Measurements from ENCODE around the gene TUFT1.

TUFT1 gene

GRCh38 chr1:151539321-151540020 is 638 bp upstream of the TUFT1 start:
- no peak for DNase-seq

GRCh38 chr1:151540982-151541377 is 871 bp downstream of the TUFT1 start:
- no peak for DNase-seq

- no peak for DNase-seq
Observed at GRCh38 chr1:151541752-151542151, 1.6 kb downstream of the TUFT1 start.

GRCh38 chr1:151542710-151543129 is 2.6 kb downstream of the TUFT1 start:
- DNase-seq: no peak

GRCh38 chr1:151545542-151545941 is 5.4 kb downstream of the TUFT1 start:
- no peak for DNase-seq

- DNase-seq: no peak
Observed at GRCh38 chr1:151546011-151546925, 6.2 kb downstream of the TUFT1 start.

GRCh38 chr1:151547119-151547899 is 7.2 kb downstream of the TUFT1 start:
- DNase-seq: no peak

GRCh38 chr1:151547900-151548230 is 7.8 kb downstream of the TUFT1 start:
- DNase-seq: no peak

- no peak for DNase-seq
Observed at GRCh38 chr1:151549199-151549598, 9.1 kb downstream of the TUFT1 start.

GRCh38 chr1:151553659-151554058 is 13.6 kb downstream of the TUFT1 start:
- DNase-seq: no peak

- no peak for DNase-seq
Observed at GRCh38 chr1:151556052-151556451, 15.9 kb downstream of the TUFT1 start.

- DNase-seq: no peak
Observed at GRCh38 chr1:151562661-151563060, 22.6 kb downstream of the TUFT1 start.

- no peak for DNase-seq
Observed at GRCh38 chr1:151563376-151563775, 23.3 kb downstream of the TUFT1 start.

- no peak for DNase-seq
Observed at GRCh38 chr1:151565502-151566189, 25.5 kb downstream of the TUFT1 start.

GRCh38 chr1:151568626-151569088 is 28.5 kb downstream of the TUFT1 start:
- DNase-seq: peak; percentile 6

GRCh38 chr1:151570819-151571218 is 30.7 kb downstream of the TUFT1 start:
- DNase-seq: no peak

- no peak for DNase-seq
Observed at GRCh38 chr1:151574575-151575529, 34.7 kb downstream of the TUFT1 start.

GRCh38 chr1:151577173-151577572 is 37.1 kb downstream of the TUFT1 start:
- no peak for DNase-seq

- DNase-seq: no peak
Observed at GRCh38 chr1:151578941-151579340, 38.8 kb downstream of the TUFT1 start.

GRCh38 chr1:151579436-151580225 is 39.5 kb downstream of the TUFT1 start:
- DNase-seq: no peak

- no peak for DNase-seq
Observed at GRCh38 chr1:151581451-151581850, 41.3 kb downstream of the TUFT1 start.

All from activated T-cell treated with anti-CD3 and anti-CD28 coated beads for 4 hours (primary cell).